SK-N-SH (cell line): Measurements from ENCODE around the gene SDF2L1. TPM values are rescaled to one million over a fixed set of nuclear protein-coding genes. Genes with fewer than 3 reads are reported as not detected.

Source experiments
- CTCF ChIA-PET: fragments of 300-600, 350-600 bp; formaldehyde crosslinking; extraction: SDS; loops from one replicate; lab custom pipeline; 2021; lab: Yijun Ruan, JAX
- POLR2A ChIA-PET: fragments of 350-600 bp; sonication (Branson Sonifier 250); formaldehyde crosslinking; extraction: SDS; loops from one replicate; lab custom pipeline; 2020; ENCODE audit warnings: antibody characterized with exemption, inconsistent platforms; lab: Yijun Ruan, JAX
- DNase-seq: peaks from one replicate; pipeline ENCODE4 v3.0.0; 2012
- H2AFZ ChIP-seq: fragments of 200-600 bp; sonication (generic); 2 replicates; pipeline ENCODE4 v1.8.1; 2016; ENCODE audit warnings: antibody characterized with exemption, mild to moderate bottlenecking, low read depth
- H3F3A ChIP-seq: fragments of 200-600 bp; sonication (generic); replicated peaks from 2 replicates; pipeline ENCODE3; 2016; ENCODE audit warnings: antibody characterized with exemption, mild to moderate bottlenecking; ENCODE audit not compliant: insufficient read depth
- H3K27ac ChIP-seq, 2 experiments: fragments of 200-500 bp in 1 of 2; fragments of 200-600 bp in 1 of 2; sonication (Bioruptor generic) in 1 of 2; sonication (generic), shearing (Covaris generic) in 1 of 2; 2 replicates each; pipeline versions ENCODE4 v1.5.1 to v1.6.1; 2014 to 2016; ENCODE audit warnings: low read depth in 2 of 2, inconsistent platforms in 1 of 2, low read length in 1 of 2, mild to moderate bottlenecking in 1 of 2, mixed read lengths in 1 of 2
- H3K27me3 ChIP-seq: fragments of 200-600 bp; sonication (generic), shearing (Covaris generic); 2 replicates; pipeline ENCODE4 v1.6.1; 2016; ENCODE audit warnings: mixed run types; ENCODE audit not compliant: insufficient read depth
- H3K36me3 ChIP-seq, 2 experiments: fragments of 200-500 bp in 1 of 2; fragments of 200-600 bp in 1 of 2; sonication (Bioruptor generic) in 1 of 2; sonication (generic) in 1 of 2; replicated peaks in 1 of 2; 2 replicates each; pipeline versions ENCODE3 to v1.5.1; 2014 to 2016; ENCODE audit warnings: low read length in 1 of 2, mild to moderate bottlenecking in 1 of 2; ENCODE audit not compliant: insufficient read depth in 2 of 2, control insufficient read depth in 1 of 2
- H3K4me1 ChIP-seq, 2 experiments: fragments of 200-500 bp in 1 of 2; fragments of 200-600 bp in 1 of 2; sonication (Bioruptor generic) in 1 of 2; sonication (generic), shearing (Covaris generic) in 1 of 2; 2 replicates each; pipeline versions ENCODE4 v1.5.1 to v1.6.1; 2014 to 2016; ENCODE audit warnings: low read depth in 1 of 2, low read length in 1 of 2, mixed run types in 1 of 2; ENCODE audit not compliant: insufficient read depth in 2 of 2, control insufficient read depth in 1 of 2
- H3K4me2 ChIP-seq: fragments of 200-600 bp; sonication (generic), shearing (Covaris generic); 2 replicates; pipeline ENCODE4 v1.6.1; 2017; ENCODE audit warnings: mixed run types
- H3K4me3 ChIP-seq, 2 experiments: fragments of 200-500 bp in 1 of 2; fragments of 200-600 bp in 1 of 2; sonication (Bioruptor generic) in 1 of 2; sonication (generic), shearing (Covaris generic) in 1 of 2; 2 replicates each; pipeline versions ENCODE4 v1.5.1 to v1.8.1; 2014 to 2016; ENCODE audit warnings: low read depth in 2 of 2, inconsistent platforms in 1 of 2, low read length in 1 of 2, mild to moderate bottlenecking in 1 of 2, mixed read lengths in 1 of 2, moderate library complexity in 1 of 2
- H3K79me2 ChIP-seq: fragments of 200-600 bp; sonication (generic); 2 replicates; pipeline ENCODE4 v1.8.1; 2017; ENCODE audit warnings: mild to moderate bottlenecking; ENCODE audit not compliant: insufficient read depth
- H3K9ac ChIP-seq: fragments of 200-600 bp; sonication (generic); 2 replicates; pipeline ENCODE4 v1.6.1; 2017; ENCODE audit warnings: mixed run types
- H3K9me2 ChIP-seq: fragments of 200-600 bp; sonication (generic); 2 replicates; pipeline ENCODE4 v1.6.1; 2017; ENCODE audit warnings: mixed run types
- H3K9me3 ChIP-seq: fragments of 200-600 bp; sonication (generic); 2 replicates; pipeline ENCODE4 v1.6.1; 2017; ENCODE audit warnings: mixed run types, mild to moderate bottlenecking, moderate library complexity
- H4K20me1 ChIP-seq: fragments of 200-600 bp; sonication (generic); 2 replicates; pipeline ENCODE4 v1.6.1; 2017; ENCODE audit warnings: mild to moderate bottlenecking, mixed run types; ENCODE audit not compliant: insufficient read depth
- CHD2 ChIP-seq: fragments of 150-350 bp; IDR thresholded peaks from 2 replicates; pipeline ENCODE4 v1.6.1; 2018; ENCODE audit warnings: low read length; ENCODE audit not compliant: partially characterized antibody
- ELF1 ChIP-seq: IDR thresholded peaks from 2 replicates; pipeline ENCODE4 v1.4.0; 2012
- EZH2phosphoT487 ChIP-seq: fragments of 200-600 bp; sonication (generic); IDR thresholded peaks from 2 replicates; pipeline ENCODE4 v1.6.1; 2017; ENCODE audit warnings: low read depth, mixed run types, mild to moderate bottlenecking, antibody characterized with exemption, moderate library complexity, borderline replicate concordance
- FOSL2 ChIP-seq: IDR thresholded peaks from 2 replicates; pipeline ENCODE4 v1.4.0; 2012; ENCODE audit warnings: low read depth, mild to moderate bottlenecking, moderate library complexity, borderline replicate concordance
- FOXJ3 ChIP-seq: sonication (generic); formaldehyde crosslinking; IDR thresholded peaks from 2 replicates; pipeline ENCODE4 v1.5.1; 2020; ENCODE audit warnings: mild to moderate bottlenecking, missing genetic modification reagents
- FOXM1 ChIP-seq: IDR thresholded peaks from 2 replicates; pipeline ENCODE4 v1.4.0; 2012; ENCODE audit warnings: low read depth, mild to moderate bottlenecking
- JUND ChIP-seq: IDR thresholded peaks from 2 replicates; pipeline ENCODE4 v1.4.0; 2012
- MAX ChIP-seq: IDR thresholded peaks from 2 replicates; pipeline ENCODE4 v1.4.0; 2012; ENCODE audit warnings: low read depth
- MEF2A ChIP-seq: IDR thresholded peaks from 2 replicates; pipeline ENCODE4 v1.4.0; 2012; ENCODE audit warnings: low read depth, borderline replicate concordance
- MXI1 ChIP-seq: IDR thresholded peaks from 2 replicates; pipeline ENCODE4 v1.6.1; 2012; ENCODE audit warnings: mild to moderate bottlenecking, low read depth, low read length, improper control_type of control experiment
- NRF1 ChIP-seq: IDR thresholded peaks from 2 replicates; pipeline ENCODE4 v1.6.1; 2012; ENCODE audit warnings: low read depth, mild to moderate bottlenecking, low read length
- POLR2AphosphoS5 ChIP-seq: IDR thresholded peaks from 2 replicates; pipeline ENCODE4 v1.6.1; 2012; ENCODE audit warnings: low read depth, low read length
- RFX5 ChIP-seq: IDR thresholded peaks from 2 replicates; pipeline ENCODE4 v1.6.1; 2012; ENCODE audit warnings: mild to moderate bottlenecking, improper control_type of control experiment, low read length
- RXRA ChIP-seq: IDR thresholded peaks from 2 replicates; pipeline ENCODE4 v1.4.0; 2012; ENCODE audit warnings: low read depth, mild to moderate bottlenecking, borderline replicate concordance
- SIN3A ChIP-seq: IDR thresholded peaks from 2 replicates; pipeline ENCODE4 v1.6.1; 2012; ENCODE audit warnings: low read depth, mild to moderate bottlenecking, low read length, moderate library complexity, borderline replicate concordance
- SMC3 ChIP-seq: IDR thresholded peaks from 2 replicates; pipeline ENCODE4 v1.6.1; 2012; ENCODE audit warnings: low read depth, low read length, improper control_type of control experiment
- TAF1 ChIP-seq: IDR thresholded peaks from 2 replicates; pipeline ENCODE4 v1.6.1; 2012; ENCODE audit warnings: low read depth, mild to moderate bottlenecking, low read length, moderate library complexity, borderline replicate concordance
- TEAD4 ChIP-seq: IDR thresholded peaks from 2 replicates; pipeline ENCODE4 v1.4.0; 2012; ENCODE audit warnings: mild to moderate bottlenecking, borderline replicate concordance; ENCODE audit not compliant: insufficient read depth
- WGBS: methylation state at CpG from one replicate; pipeline ENCODE4 v1.1.6; 2017; ENCODE audit warnings: low lambda C conversion rate; 5-methylcytosine and 5-hydroxymethylcytosine counted together
- polyA plus RNA-seq, 3 experiments: library from polyadenylated mRNA; depleted of rRNA; stranded (reverse); fragments of >200 nt; gene quantifications; 2 replicates each; pipeline ENCODE4 v1.2.3, GENCODE V29; 2012
- TF ChIP-seq, protein P1 (sequence below): IDR thresholded peaks from 2 replicates; pipeline ENCODE4 v1.4.0; 2012; ENCODE audit warnings: low read depth, borderline replicate concordance
- TF ChIP-seq, protein P2 (sequence below): IDR thresholded peaks from 2 replicates; pipeline ENCODE4 v1.4.0; 2012; ENCODE audit warnings: low read depth, borderline replicate concordance

Gene SDF2L1
- polyA plus RNA-seq, 1 of the 3 experiments (the other 2 are of a cell fraction) = 60.9 TPM

DNA sequence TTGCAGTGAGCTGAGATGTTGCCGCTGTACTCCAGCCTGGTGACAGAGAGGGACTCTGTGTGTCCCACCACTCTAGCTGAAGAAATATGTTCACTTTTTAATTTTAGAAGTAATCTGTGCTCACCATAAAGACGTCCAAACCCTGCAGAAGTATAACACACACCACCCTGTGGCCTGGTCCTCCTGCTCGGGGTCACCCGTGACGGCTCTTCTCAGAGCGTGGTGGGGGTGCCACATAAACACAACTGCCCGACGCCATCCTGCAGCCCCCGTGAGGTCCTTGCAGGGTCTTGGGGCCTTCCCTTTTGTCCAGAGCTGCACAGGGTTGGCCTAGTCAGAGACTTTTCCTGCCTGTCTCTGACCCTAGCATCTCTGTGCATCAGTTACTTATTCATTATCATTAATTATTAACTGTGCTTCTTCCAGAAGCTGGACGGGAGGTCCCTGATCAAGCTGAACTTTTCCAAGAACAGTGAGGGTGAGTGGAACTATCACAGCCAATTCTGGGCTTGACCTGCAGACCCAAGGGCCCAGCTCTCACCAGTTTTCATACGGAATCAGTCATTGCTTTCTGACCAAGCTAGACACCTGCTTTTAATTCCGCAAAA is 32.6 kb downstream of the SDF2L1 start:
- POLR2A ChIA-PET = interaction anchor here (1.2 kb wide), 1 partner anchor 9 kb away, joined by 3 read pairs; the partner anchor contains the start of gene PPIL2

More for the DNA sequence above, 32.6 kb downstream of the SDF2L1 start:
- no peak for TF ChIP-seq FOXM1
- no peak for TF ChIP-seq RXRA
- no peak for TF ChIP-seq TAF1
- TF ChIP-seq EZH2phosphoT487 = no peak
- TF ChIP-seq FOXJ3 (CRISPR knock-in tag) = no peak
- TF ChIP-seq, protein P1, sequence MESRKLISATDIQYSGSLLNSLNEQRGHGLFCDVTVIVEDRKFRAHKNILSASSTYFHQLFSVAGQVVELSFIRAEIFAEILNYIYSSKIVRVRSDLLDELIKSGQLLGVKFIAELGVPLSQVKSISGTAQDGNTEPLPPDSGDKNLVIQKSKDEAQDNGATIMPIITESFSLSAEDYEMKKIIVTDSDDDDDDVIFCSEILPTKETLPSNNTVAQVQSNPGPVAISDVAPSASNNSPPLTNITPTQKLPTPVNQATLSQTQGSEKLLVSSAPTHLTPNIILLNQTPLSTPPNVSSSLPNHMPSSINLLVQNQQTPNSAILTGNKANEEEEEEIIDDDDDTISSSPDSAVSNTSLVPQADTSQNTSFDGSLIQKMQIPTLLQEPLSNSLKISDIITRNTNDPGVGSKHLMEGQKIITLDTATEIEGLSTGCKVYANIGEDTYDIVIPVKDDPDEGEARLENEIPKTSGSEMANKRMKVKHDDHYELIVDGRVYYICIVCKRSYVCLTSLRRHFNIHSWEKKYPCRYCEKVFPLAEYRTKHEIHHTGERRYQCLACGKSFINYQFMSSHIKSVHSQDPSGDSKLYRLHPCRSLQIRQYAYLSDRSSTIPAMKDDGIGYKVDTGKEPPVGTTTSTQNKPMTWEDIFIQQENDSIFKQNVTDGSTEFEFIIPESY = no peak
- no peak for TF ChIP-seq SMC3
- no peak for TF ChIP-seq MXI1
- no peak for TF ChIP-seq POLR2AphosphoS5
- TF ChIP-seq SIN3A = no peak
- no peak for TF ChIP-seq RFX5
- TF ChIP-seq TEAD4 = no peak
- no peak for TF ChIP-seq MAX
- no peak for TF ChIP-seq ELF1
- TF ChIP-seq JUND = no peak
- TF ChIP-seq MEF2A = no peak
- TF ChIP-seq, protein P2, sequence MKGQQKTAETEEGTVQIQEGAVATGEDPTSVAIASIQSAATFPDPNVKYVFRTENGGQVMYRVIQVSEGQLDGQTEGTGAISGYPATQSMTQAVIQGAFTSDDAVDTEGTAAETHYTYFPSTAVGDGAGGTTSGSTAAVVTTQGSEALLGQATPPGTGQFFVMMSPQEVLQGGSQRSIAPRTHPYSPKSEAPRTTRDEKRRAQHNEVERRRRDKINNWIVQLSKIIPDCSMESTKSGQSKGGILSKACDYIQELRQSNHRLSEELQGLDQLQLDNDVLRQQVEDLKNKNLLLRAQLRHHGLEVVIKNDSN = no peak
- no peak for TF ChIP-seq NRF1
- TF ChIP-seq FOSL2 = no peak
- TF ChIP-seq CHD2 = no peak
- CTCF ChIA-PET = interaction anchor here (0.7 to 1.1 kb wide), 3 partner anchors 32 to 264 kb away, joined by 3 read pairs; no protein-coding TSS in a partner anchor
- no peaks in the 10 kb centered on the region for H3K9me3 ChIP-seq
- H3K4me2 ChIP-seq = no peak overlapping the region
- no peak overlapping the region for H2AFZ ChIP-seq
- no peaks in the 10 kb centered on the region for H3K27me3 ChIP-seq
- no peak overlapping the region for H3K27ac ChIP-seq
- 86% methylated on average over 7 of the region's 12 CpGs for WGBS
- H3K9ac ChIP-seq = no peak overlapping the region
- H3K9me2 ChIP-seq = no peaks in the 10 kb centered on the region
- H3F3A ChIP-seq = no peaks in the 10 kb centered on the region
- no peaks in the 10 kb centered on the region for H4K20me1 ChIP-seq
- no peaks in the 10 kb centered on the region for H3K4me1 ChIP-seq
- H3K4me3 ChIP-seq = no peak overlapping the region
- DNase-seq = no peak
- H3K36me3 ChIP-seq = peaks cover 30 to 59% of the 10 kb centered on the region in 2 experiments
- H3K79me2 ChIP-seq = peaks cover 11% of the 10 kb centered on the region; the same call in 1 of the 2 replicates
